ENCODE results near the gene RIT2.

The RIT2 gene

DNA sequence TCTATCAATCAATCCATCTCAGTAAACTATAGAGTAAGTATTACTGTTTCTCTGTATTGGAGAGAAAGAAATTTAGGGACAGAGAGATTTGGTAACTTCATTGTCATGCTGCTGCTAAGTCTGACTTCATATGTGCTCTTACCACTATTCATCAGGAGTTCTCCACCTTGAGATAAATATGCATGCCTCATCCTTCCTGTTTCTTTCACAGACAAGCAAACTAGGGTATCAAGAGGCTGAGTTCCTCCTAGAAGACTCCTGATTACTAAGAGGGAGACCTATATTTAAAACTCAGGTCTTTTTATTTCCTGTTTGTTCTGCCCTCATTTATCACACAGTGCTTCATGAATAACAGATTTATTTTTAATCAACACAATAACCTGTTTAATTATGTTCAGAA lies 34.1 kb downstream of the RIT2 start:
- H3K36me3 ChIP-seq (ENCODE audit: control insufficient read depth, insufficient read depth, low read length): no peaks in the 10 kb centered on the region
- H3K4me3 ChIP-seq (ENCODE audit: extremely low read depth, insufficient read depth, low read length, poor library complexity, severe bottlenecking): no peak overlapping the region
- H3K4me1 ChIP-seq (ENCODE audit: control insufficient read depth, insufficient read depth, low read length, poor library complexity, severe bottlenecking): peaks cover 3% of the 10 kb centered on the region
- no peak overlapping the region for H3K27ac ChIP-seq (ENCODE audit: low read depth, low read length, severe bottlenecking)
- no peaks in the 10 kb centered on the region for H3K9me3 ChIP-seq (ENCODE audit: control insufficient read depth, low read length)

DNA sequence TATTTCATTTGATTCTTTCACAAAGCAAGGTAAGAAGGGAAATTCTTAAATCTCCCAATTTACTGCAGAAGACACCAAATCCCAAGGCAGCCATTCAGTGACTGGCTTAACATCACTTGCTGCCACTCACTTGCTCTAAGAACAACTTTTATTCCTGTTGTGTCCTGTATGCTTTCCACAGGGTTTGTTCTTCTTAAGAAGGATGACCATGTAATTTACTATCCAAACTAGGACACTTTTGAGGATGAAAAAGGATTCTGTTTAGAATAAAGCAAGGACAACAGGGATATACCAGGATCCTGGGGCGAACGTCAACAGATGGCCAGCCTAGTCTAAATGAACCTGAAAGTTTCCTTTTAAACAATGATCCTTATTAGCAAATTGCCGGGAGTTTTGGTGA lies 34.8 kb downstream of the RIT2 start:
- no peaks in the 10 kb centered on the region for H3K9me3 ChIP-seq (ENCODE audit: control insufficient read depth, low read length)

DNA sequence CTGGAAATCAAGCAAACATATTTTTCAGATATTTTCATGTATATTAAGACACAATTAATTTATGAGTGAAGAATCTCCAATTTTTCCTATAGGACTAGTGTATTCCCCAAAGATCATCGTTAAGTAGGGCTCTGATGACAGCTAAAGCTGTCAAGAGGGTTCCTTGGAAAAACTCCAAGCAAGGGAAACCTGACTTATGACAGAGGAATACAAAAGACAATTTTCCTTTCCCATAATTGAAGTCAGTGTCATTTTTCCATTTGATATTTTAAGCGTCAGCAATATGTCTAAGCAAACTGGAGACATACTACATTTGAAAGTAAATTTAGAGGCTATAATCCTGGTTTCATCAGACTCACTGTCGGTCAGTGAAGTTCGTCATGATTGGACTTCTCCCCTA lies 36.1 kb downstream of the RIT2 start:
- Histone ChIP-seq H3K27ac (ENCODE audit: low read depth, low read length, severe bottlenecking) (no peak overlapping the region), H3K9me3 (ENCODE audit: control insufficient read depth, low read length) (no peaks in the 10 kb centered on the region), H3K4me3 (ENCODE audit: extremely low read depth, insufficient read depth, low read length, poor library complexity, severe bottlenecking) (no peak overlapping the region), H3K4me1 (ENCODE audit: control insufficient read depth, insufficient read depth, low read length, poor library complexity, severe bottlenecking) (peaks cover 3% of the 10 kb centered on the region), H3K36me3 (ENCODE audit: control insufficient read depth, insufficient read depth, low read length) (no peaks in the 10 kb centered on the region)
- WGBS, 2 experiments (ENCODE audit: insufficient coverage in 2 of 2): 58% methylated on average over 3 of the region's 4 CpGs; no CpG with 5 or more reads in 1 of the 2 experiments

More for the DNA sequence above, 34.8 kb downstream of the RIT2 start:
- Histone ChIP-seq H3K36me3 (ENCODE audit: control insufficient read depth, insufficient read depth, low read length) (no peaks in the 10 kb centered on the region), H3K27ac (ENCODE audit: low read depth, low read length, severe bottlenecking) (no peak overlapping the region), H3K4me3 (ENCODE audit: extremely low read depth, insufficient read depth, low read length, poor library complexity, severe bottlenecking) (no peak overlapping the region), H3K4me1 (ENCODE audit: control insufficient read depth, insufficient read depth, low read length, poor library complexity, severe bottlenecking) (peaks cover 3% of the 10 kb centered on the region)
- 100% methylated on average over 2 of the region's 3 CpGs; no CpG with 5 or more reads in 1 of the 2 experiments for WGBS, 2 experiments (ENCODE audit: insufficient coverage in 2 of 2)

DNA sequence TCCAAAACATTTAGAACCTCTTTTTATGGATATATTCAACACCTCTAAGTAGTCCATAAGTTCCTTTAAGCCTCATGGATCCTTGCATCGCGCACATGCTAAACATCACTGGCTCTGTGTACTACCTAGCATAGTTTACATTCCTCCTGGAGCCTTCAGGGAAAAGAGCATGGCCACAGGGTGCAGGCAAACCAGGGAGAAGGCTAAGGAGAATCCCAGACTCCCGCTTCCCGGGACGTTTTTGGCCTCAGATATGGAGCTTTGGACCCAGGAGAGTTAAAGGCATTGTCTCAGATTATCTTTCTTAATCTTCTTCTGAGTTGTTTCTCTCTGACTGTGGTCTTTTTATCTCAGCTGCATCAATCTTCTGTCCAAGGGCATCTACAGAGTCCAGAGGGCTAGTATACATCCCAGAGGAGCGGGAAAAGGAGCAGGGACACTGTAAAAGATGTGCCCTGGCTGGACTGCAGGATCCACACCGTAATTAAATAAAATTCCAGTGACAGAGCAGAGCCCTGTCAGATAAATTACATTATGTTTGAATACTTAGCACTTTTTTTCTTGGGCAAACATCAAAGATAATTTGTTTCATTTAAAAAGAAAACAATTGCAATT lies 36.9 kb downstream of the RIT2 start:
- Histone ChIP-seq H3K9me3 (ENCODE audit: control insufficient read depth, low read length) (no peaks in the 10 kb centered on the region), H3K27ac (ENCODE audit: low read depth, low read length, severe bottlenecking) (no peak overlapping the region), H3K36me3 (ENCODE audit: control insufficient read depth, insufficient read depth, low read length) (no peaks in the 10 kb centered on the region), H3K4me1 (ENCODE audit: control insufficient read depth, insufficient read depth, low read length, poor library complexity, severe bottlenecking) (peaks cover 3% of the 10 kb centered on the region), H3K4me3 (ENCODE audit: extremely low read depth, insufficient read depth, low read length, poor library complexity, severe bottlenecking) (no peak overlapping the region)
- WGBS, 2 experiments (ENCODE audit: insufficient coverage in 2 of 2): 67 to 90% methylated on average over 3 to 6 of the region's 7 CpGs

DNA sequence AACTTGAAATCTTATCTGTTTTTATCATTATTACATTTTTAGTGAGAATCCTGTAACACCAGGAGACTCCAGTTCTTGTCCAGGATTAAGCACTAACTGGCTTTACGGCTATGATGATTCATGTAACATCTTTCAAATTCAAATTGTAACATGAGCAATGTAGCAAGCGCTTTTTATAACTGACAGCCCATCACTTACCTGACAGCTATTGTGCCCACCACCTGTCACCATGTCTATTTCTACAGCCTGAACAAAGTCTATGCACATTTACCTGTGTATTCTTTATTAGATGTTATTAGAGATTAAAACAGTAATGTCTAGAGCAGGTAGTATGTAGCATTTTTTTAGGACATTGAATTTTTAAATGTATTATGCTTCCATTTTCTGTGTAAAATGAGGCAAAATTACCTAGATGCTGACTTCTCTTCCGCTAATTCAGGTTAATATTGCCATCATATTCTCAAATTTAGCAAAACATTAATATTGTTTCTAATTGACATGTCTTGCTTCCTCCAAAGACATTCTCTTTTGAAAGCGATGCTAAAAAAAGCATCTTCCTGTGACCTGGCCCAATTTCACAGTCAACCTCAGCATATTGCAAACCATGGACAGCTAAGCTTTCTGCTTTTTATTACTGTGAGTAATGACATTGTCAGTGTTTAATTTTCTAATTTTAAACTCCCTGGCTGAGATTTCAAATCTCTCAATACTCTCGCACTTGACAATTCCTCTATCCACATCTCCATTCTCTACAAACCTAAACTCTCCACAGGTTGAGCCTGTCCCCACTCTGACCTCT lies 37.8 kb downstream of the RIT2 start:
- no peaks in the 10 kb centered on the region for H3K36me3 ChIP-seq (ENCODE audit: control insufficient read depth, insufficient read depth, low read length)
- H3K9me3 ChIP-seq (ENCODE audit: control insufficient read depth, low read length): no peaks in the 10 kb centered on the region
- H3K27ac ChIP-seq (ENCODE audit: low read depth, low read length, severe bottlenecking): no peak overlapping the region
- peaks cover 3% of the 10 kb centered on the region for H3K4me1 ChIP-seq (ENCODE audit: control insufficient read depth, insufficient read depth, low read length, poor library complexity, severe bottlenecking)
- 64 to 75% methylated on average over 3 to 4 of the region's 5 CpGs for WGBS, 2 experiments (ENCODE audit: insufficient coverage in 2 of 2)
- no peak overlapping the region for H3K4me3 ChIP-seq (ENCODE audit: extremely low read depth, insufficient read depth, low read length, poor library complexity, severe bottlenecking)

DNA sequence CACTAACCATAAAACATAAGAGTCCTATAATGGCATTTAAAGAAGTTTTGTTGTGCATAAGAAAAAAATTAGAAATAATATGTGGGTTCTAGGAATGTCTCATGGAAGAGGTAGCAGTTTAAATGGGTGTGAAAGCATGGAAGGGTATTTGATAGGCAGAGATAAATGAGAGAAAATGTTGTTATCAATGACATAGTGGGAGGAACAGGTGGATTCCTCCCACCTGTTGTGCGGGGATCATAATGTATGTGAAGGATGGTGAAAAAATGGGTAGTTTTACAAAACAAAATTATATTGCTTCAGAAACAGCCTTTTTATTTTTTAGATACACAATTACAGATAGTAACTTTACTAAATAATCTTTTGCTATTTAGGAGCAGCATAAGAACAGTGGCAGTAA lies 41.7 kb downstream of the RIT2 start:
- H3K9me3 ChIP-seq (ENCODE audit: control insufficient read depth, low read length): no peaks in the 10 kb centered on the region
- no peak overlapping the region for H3K27ac ChIP-seq (ENCODE audit: low read depth, low read length, severe bottlenecking)
- peaks cover 3% of the 10 kb centered on the region for H3K4me1 ChIP-seq (ENCODE audit: control insufficient read depth, insufficient read depth, low read length, poor library complexity, severe bottlenecking)
- H3K4me3 ChIP-seq (ENCODE audit: extremely low read depth, insufficient read depth, low read length, poor library complexity, severe bottlenecking): no peak overlapping the region
- WGBS, 2 experiments (ENCODE audit: insufficient coverage in 2 of 2): no CpG with 5 or more reads among the region's 1 CpG
- H3K36me3 ChIP-seq (ENCODE audit: control insufficient read depth, insufficient read depth, low read length): no peaks in the 10 kb centered on the region

DNA sequence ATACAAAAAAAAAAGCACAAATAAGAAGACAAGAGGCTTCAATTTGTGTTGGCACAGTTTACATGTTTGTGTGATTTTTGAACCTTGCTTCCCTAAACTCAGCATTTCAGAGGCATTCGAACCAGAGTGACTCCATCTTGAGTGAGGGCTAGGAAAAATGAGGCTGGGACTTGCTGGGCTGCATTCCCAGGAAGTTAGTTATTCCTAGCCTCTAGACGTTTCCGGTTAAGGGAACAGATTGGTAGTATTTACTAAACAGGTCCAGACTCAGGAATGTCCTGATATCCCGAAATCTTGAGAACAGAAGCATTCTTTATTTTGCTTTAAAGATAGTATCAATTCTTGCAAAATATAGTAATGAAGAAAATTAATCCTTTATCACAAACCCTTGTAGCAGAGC lies 46.7 kb downstream of the RIT2 start:
- no peaks in the 10 kb centered on the region for H3K4me1 ChIP-seq (ENCODE audit: control insufficient read depth, insufficient read depth, low read length, poor library complexity, severe bottlenecking)
- H3K4me3 ChIP-seq (ENCODE audit: extremely low read depth, insufficient read depth, low read length, poor library complexity, severe bottlenecking): no peak overlapping the region
- WGBS, 2 experiments (ENCODE audit: insufficient coverage in 2 of 2): 87% methylated on average over 3 of the region's 4 CpGs; no CpG with 5 or more reads in 1 of the 2 experiments
- no peaks in the 10 kb centered on the region for H3K36me3 ChIP-seq (ENCODE audit: control insufficient read depth, insufficient read depth, low read length)
- no peaks in the 10 kb centered on the region for H3K9me3 ChIP-seq (ENCODE audit: control insufficient read depth, low read length)
- H3K27ac ChIP-seq (ENCODE audit: low read depth, low read length, severe bottlenecking): no peak overlapping the region

DNA sequence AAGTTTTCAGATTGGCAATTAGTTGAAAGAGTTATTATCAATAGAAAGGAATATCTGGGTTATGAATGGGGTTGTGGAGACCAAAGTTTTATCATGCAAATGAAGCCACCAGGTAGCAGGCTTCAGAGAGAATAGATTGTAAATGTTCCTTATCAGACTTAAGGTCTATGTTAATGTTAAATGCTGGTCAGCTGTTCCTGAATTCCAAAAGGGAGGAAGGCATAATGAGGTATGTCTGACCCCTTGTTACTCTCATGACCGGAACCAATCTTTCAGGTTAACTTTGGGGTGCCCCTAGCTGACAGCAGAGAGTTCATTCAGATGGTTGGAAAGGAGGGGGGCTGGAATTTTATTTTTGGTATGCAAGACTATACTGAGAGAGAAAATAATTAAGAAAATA lies 47.9 kb downstream of the RIT2 start:
- H3K9me3 ChIP-seq (ENCODE audit: control insufficient read depth, low read length): no peaks in the 10 kb centered on the region
- H3K4me3 ChIP-seq (ENCODE audit: extremely low read depth, insufficient read depth, low read length, poor library complexity, severe bottlenecking): no peak overlapping the region
- H3K36me3 ChIP-seq (ENCODE audit: control insufficient read depth, insufficient read depth, low read length): no peaks in the 10 kb centered on the region
- 82 to 89% methylated on average over 1 of the region's 1 CpG for WGBS, 2 experiments (ENCODE audit: insufficient coverage in 2 of 2)
- H3K27ac ChIP-seq (ENCODE audit: low read depth, low read length, severe bottlenecking): no peak overlapping the region
- no peaks in the 10 kb centered on the region for H3K4me1 ChIP-seq (ENCODE audit: control insufficient read depth, insufficient read depth, low read length, poor library complexity, severe bottlenecking)

DNA sequence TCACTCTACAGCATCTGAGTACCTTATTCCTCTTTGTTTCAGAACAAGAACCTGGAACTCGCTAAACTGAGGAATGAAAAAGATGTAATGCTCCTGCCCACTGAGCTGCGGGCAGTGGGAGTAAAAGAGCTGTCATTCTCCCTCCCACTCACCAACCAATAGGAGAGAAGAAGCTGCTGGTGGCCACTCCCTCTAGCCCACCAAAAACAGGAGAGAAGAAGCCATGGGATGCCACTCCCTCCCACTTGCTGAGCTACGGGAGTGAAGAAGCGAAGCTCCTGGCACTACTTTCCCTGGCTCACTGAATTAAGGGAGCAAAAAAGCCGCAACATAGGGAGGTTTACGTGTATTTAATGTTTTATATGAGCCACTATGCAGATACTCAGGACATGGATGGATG lies 53.7 kb downstream of the RIT2 start:
- H3K4me1 ChIP-seq (ENCODE audit: control insufficient read depth, insufficient read depth, low read length, poor library complexity, severe bottlenecking): no peaks in the 10 kb centered on the region
- 87 to 88% methylated on average over 2 to 3 of the region's 6 CpGs for WGBS, 2 experiments (ENCODE audit: insufficient coverage in 2 of 2)
- no peak overlapping the region for H3K4me3 ChIP-seq (ENCODE audit: extremely low read depth, insufficient read depth, low read length, poor library complexity, severe bottlenecking)
- H3K27ac ChIP-seq (ENCODE audit: low read depth, low read length, severe bottlenecking): no peak overlapping the region
- no peaks in the 10 kb centered on the region for H3K9me3 ChIP-seq (ENCODE audit: control insufficient read depth, low read length)
- H3K36me3 ChIP-seq (ENCODE audit: control insufficient read depth, insufficient read depth, low read length): no peaks in the 10 kb centered on the region

DNA sequence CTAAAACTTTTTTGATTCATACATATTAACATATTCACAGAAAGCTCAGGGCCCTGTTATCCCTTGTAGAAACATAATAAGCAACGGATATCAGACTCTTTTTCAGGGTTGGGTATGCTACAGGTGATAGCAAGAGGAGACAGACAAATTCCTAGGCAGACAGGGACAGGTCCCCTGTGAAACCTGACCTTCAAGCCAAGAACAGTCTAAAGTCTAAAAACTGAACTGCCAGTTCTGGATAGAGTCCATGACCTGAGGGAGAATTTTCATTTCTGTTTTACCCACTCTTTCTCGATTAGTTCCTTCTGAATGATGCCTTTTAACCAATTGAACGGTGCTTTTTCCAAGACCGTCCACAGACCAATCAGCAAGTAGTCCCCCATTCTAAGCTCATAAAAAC lies 54.2 kb downstream of the RIT2 start:
- Histone ChIP-seq H3K4me3 (ENCODE audit: extremely low read depth, insufficient read depth, low read length, poor library complexity, severe bottlenecking) (no peak overlapping the region), H3K36me3 (ENCODE audit: control insufficient read depth, insufficient read depth, low read length) (no peaks in the 10 kb centered on the region), H3K9me3 (ENCODE audit: control insufficient read depth, low read length) (no peaks in the 10 kb centered on the region), H3K27ac (ENCODE audit: low read depth, low read length, severe bottlenecking) (no peak overlapping the region), H3K4me1 (ENCODE audit: control insufficient read depth, insufficient read depth, low read length, poor library complexity, severe bottlenecking) (no peaks in the 10 kb centered on the region)
- WGBS, 2 experiments (ENCODE audit: insufficient coverage in 2 of 2): 84 to 90% methylated on average over 3 of the region's 4 CpGs

DNA sequence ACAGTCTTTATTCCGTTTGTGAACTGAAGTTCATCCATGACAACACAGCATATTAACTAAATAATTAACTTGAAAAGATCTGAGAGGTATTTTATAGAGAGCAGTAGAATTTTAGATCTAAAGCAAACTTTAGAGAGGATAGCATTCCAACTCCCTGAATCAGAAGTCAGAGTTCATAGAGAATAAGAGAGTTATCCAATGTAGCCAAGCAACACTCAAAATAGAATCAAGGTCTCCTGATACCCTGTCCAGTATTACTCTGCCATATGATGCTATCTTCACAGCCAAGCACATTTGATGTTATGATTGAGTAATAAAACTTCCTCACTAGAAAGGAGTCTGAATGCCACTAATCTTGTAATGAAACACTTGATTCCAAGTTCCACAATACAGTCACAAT lies 55.5 kb downstream of the RIT2 start:
- Histone ChIP-seq H3K4me1 (ENCODE audit: control insufficient read depth, insufficient read depth, low read length, poor library complexity, severe bottlenecking) (no peaks in the 10 kb centered on the region), H3K9me3 (ENCODE audit: control insufficient read depth, low read length) (no peaks in the 10 kb centered on the region), H3K36me3 (ENCODE audit: control insufficient read depth, insufficient read depth, low read length) (no peaks in the 10 kb centered on the region), H3K4me3 (ENCODE audit: extremely low read depth, insufficient read depth, low read length, poor library complexity, severe bottlenecking) (no peak overlapping the region), H3K27ac (ENCODE audit: low read depth, low read length, severe bottlenecking) (no peak overlapping the region)
- WGBS, 2 experiments (ENCODE audit: insufficient coverage in 2 of 2): no CpG with 5 or more reads among the region's 1 CpG

Measured in mesodermal cell (in vitro differentiated cells).